NT2/D1 (cell line): ENCODE measurements around the gene NIT1.

Source experiments
- SUZ12 ChIP-seq: IDR thresholded peaks from 2 replicates; pipeline ENCODE4 v1.6.1; 2011; ENCODE audit not compliant: insufficient read length, insufficient read depth; ENCODE audit errors: extremely low read depth
- ZNF274 ChIP-seq: IDR thresholded peaks from 2 replicates; pipeline ENCODE4 v1.6.1; 2011; ENCODE audit warnings: mild to moderate bottlenecking, low read depth, low read length

DNA sequence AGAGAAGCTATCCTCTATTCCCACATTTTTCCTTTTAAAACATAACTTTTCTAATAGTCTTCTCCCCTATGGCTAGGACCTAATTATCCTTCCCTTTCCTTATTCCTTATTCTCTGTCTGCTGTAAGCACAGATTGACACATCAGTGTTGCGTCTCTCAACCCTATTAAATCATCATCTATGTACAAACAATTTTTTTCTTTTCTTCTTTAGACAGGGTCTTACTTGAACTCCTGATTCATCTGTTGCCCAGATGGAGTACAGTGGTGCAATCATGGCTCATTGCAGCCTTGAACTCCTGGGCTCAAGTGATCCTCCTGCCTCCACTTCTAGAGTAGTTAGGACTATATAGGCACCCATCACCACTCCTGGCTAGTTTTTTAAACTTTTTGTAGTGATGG, 11.5 kb upstream of the NIT1 start:
- TF ChIP-seq SUZ12, result no peak
- TF ChIP-seq ZNF274, result no peak
